GM20000 (cell line): Measurements from ENCODE around the gene GRAP2.

ENCODE experiments used
- DNase-seq: peaks from one replicate; pipeline ENCODE4 v3.0.0; 2012; ENCODE audit warnings: low spot score
- CTCF ChIP-seq: IDR thresholded peaks from 2 replicates; pipeline ENCODE4 v1.5.1; 2012; ENCODE audit warnings: mild to moderate bottlenecking, control low read depth; ENCODE audit errors: extremely low read depth, missing control alignments

Gene GRAP2

GRCh38 chr22:40015358-40015976 is 114.6 kb downstream of the GRAP2 start:
- no peak for TF ChIP-seq CTCF
- no peak for DNase-seq

GRCh38 chr22:40018051-40018450 is 117.2 kb downstream of the GRAP2 start:
- DNase-seq: no peak
- no peak for TF ChIP-seq CTCF

- TF ChIP-seq CTCF: no peak
- no peak for DNase-seq
These were observed 118.2 kb downstream of the GRAP2 start for GRCh38 chr22:40019100-40019499.

- TF ChIP-seq CTCF: no peak
- DNase-seq: no peak
These were observed 120.1 kb downstream of the GRAP2 start for GRCh38 chr22:40020956-40021355.

- DNase-seq: no peak
- no peak for TF ChIP-seq CTCF
These were observed 120.6 kb downstream of the GRAP2 start for GRCh38 chr22:40021401-40022000.

- no peak for DNase-seq
- TF ChIP-seq CTCF: no peak
These were observed 121.8 kb downstream of the GRAP2 start for GRCh38 chr22:40022536-40023240.
